ENCODE data around the gene LRP8. TPM values are rescaled to one million over a fixed set of nuclear protein-coding genes. Genes with fewer than 3 reads are reported as not detected.

Gene LRP8
- total and polyA plus RNA-seq, 2 experiments from 2014 or later: 27.8 to 71.1 TPM

- Histone ChIP-seq H3F3A (replicated peaks; ENCODE audit: low read depth) (peaks cover 15% of the 10 kb centered on the region; the same call in 1 of the 2 replicates), H3K36me3 (ENCODE audit: insufficient read depth) (peaks cover 53% of the 10 kb centered on the region), H3K79me2 (replicated peaks; ENCODE audit: insufficient read depth) (no peaks in the 10 kb centered on the region), H3K4me2 (no peak overlapping the region), H4K20me1 (replicated peaks; ENCODE audit: insufficient read depth) (peaks cover 14% of the 10 kb centered on the region), H2AFZ (no peak overlapping the region), H3K27me3 (ENCODE audit: insufficient read depth) (no peaks in the 10 kb centered on the region), H3K4me3 (no peak overlapping the region), H3K9me2 (ENCODE audit: insufficient read depth) (no peaks in the 10 kb centered on the region), H3K27ac (ENCODE audit: low read depth) (no peak overlapping the region), H3K4me1 (ENCODE audit: insufficient read depth) (no peaks in the 10 kb centered on the region)
- TF ChIP-seq STAT1 (IDR thresholded peaks at IDR 0.05; ENCODE audit: unreplicated experiment): no peak
- no peak for TF ChIP-seq ZNF114 (CRISPR knock-in tag; IDR thresholded peaks at IDR 0.05)
- TF ChIP-seq, protein P1, sequence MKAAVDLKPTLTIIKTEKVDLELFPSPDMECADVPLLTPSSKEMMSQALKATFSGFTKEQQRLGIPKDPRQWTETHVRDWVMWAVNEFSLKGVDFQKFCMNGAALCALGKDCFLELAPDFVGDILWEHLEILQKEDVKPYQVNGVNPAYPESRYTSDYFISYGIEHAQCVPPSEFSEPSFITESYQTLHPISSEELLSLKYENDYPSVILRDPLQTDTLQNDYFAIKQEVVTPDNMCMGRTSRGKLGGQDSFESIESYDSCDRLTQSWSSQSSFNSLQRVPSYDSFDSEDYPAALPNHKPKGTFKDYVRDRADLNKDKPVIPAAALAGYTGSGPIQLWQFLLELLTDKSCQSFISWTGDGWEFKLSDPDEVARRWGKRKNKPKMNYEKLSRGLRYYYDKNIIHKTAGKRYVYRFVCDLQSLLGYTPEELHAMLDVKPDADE (IDR thresholded peaks at IDR 0.05): no peak
- TF ChIP-seq, protein P2, sequence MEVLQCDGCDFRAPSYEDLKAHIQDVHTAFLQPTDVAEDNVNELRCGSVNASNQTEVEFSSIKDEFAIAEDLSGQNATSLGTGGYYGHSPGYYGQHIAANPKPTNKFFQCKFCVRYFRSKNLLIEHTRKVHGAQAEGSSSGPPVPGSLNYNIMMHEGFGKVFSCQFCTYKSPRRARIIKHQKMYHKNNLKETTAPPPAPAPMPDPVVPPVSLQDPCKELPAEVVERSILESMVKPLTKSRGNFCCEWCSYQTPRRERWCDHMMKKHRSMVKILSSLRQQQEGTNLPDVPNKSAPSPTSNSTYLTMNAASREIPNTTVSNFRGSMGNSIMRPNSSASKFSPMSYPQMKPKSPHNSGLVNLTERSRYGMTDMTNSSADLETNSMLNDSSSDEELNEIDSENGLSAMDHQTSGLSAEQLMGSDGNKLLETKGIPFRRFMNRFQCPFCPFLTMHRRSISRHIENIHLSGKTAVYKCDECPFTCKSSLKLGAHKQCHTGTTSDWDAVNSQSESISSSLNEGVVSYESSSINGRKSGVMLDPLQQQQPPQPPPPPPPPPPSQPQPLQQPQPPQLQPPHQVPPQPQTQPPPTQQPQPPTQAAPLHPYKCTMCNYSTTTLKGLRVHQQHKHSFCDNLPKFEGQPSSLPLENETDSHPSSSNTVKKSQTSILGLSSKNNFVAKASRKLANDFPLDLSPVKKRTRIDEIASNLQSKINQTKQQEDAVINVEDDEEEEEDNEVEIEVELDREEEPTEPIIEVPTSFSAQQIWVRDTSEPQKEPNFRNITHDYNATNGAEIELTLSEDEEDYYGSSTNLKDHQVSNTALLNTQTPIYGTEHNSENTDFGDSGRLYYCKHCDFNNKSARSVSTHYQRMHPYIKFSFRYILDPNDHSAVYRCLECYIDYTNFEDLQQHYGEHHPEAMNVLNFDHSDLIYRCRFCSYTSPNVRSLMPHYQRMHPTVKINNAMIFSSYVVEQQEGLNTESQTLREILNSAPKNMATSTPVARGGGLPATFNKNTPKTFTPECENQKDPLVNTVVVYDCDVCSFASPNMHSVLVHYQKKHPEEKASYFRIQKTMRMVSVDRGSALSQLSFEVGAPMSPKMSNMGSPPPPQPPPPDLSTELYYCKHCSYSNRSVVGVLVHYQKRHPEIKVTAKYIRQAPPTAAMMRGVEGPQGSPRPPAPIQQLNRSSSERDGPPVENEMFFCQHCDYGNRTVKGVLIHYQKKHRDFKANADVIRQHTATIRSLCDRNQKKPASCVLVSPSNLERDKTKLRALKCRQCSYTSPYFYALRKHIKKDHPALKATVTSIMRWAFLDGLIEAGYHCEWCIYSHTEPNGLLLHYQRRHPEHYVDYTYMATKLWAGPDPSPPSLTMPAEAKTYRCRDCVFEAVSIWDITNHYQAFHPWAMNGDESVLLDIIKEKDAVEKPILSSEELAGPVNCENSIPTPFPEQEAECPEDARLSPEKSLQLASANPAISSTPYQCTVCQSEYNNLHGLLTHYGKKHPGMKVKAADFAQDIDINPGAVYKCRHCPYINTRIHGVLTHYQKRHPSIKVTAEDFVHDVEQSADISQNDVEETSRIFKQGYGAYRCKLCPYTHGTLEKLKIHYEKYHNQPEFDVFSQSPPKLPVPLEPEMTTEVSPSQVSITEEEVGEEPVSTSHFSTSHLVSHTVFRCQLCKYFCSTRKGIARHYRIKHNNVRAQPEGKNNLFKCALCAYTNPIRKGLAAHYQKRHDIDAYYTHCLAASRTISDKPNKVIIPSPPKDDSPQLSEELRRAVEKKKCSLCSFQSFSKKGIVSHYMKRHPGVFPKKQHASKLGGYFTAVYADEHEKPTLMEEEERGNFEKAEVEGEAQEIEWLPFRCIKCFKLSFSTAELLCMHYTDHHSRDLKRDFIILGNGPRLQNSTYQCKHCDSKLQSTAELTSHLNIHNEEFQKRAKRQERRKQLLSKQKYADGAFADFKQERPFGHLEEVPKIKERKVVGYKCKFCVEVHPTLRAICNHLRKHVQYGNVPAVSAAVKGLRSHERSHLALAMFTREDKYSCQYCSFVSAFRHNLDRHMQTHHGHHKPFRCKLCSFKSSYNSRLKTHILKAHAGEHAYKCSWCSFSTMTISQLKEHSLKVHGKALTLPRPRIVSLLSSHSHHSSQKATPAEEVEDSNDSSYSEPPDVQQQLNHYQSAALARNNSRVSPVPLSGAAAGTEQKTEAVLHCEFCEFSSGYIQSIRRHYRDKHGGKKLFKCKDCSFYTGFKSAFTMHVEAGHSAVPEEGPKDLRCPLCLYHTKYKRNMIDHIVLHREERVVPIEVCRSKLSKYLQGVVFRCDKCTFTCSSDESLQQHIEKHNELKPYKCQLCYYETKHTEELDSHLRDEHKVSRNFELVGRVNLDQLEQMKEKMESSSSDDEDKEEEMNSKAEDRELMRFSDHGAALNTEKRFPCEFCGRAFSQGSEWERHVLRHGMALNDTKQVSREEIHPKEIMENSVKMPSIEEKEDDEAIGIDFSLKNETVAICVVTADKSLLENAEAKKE (CRISPR knock-in tag; IDR thresholded peaks at IDR 0.05): no peak
- TF ChIP-seq REST (IDR thresholded peaks at IDR 0.05; ENCODE audit: unreplicated experiment): no peak
- no peak for TF ChIP-seq EZH2phosphoT487 (IDR thresholded peaks at IDR 0.05; ENCODE audit: unreplicated experiment)
- no peak for TF ChIP-seq NANOG (IDR thresholded peaks at IDR 0.05; ENCODE audit: borderline replicate concordance)
- no peak for TF ChIP-seq CREB1 (CRISPR knock-in tag; IDR thresholded peaks at IDR 0.05; ENCODE audit: low read depth)
- TF ChIP-seq EZH2 (IDR thresholded peaks at IDR 0.05; ENCODE audit: low read depth, unreplicated experiment): no peak
- no peak for TF ChIP-seq ZNF331 (CRISPR knock-in tag; IDR thresholded peaks at IDR 0.05; ENCODE audit: low read depth)
- no peak for TF ChIP-seq JUNB (IDR thresholded peaks at IDR 0.05; ENCODE audit: unreplicated experiment)
- TF ChIP-seq, protein P3, sequence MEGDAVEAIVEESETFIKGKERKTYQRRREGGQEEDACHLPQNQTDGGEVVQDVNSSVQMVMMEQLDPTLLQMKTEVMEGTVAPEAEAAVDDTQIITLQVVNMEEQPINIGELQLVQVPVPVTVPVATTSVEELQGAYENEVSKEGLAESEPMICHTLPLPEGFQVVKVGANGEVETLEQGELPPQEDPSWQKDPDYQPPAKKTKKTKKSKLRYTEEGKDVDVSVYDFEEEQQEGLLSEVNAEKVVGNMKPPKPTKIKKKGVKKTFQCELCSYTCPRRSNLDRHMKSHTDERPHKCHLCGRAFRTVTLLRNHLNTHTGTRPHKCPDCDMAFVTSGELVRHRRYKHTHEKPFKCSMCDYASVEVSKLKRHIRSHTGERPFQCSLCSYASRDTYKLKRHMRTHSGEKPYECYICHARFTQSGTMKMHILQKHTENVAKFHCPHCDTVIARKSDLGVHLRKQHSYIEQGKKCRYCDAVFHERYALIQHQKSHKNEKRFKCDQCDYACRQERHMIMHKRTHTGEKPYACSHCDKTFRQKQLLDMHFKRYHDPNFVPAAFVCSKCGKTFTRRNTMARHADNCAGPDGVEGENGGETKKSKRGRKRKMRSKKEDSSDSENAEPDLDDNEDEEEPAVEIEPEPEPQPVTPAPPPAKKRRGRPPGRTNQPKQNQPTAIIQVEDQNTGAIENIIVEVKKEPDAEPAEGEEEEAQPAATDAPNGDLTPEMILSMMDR (conservative IDR thresholded peaks at IDR 0.05; ENCODE audit: low read depth in 2 of 2): no peak
- TF ChIP-seq POLR2AphosphoS5 (IDR thresholded peaks at IDR 0.05; ENCODE audit: low read depth): no peak
- no peaks in the 10 kb centered on the region for H3K9me3 Mint-ChIP-seq
- no peak for ATAC-seq
- H3K27me3 Mint-ChIP-seq (ENCODE audit: insufficient read depth, low read depth, poor library complexity): peaks cover 6% of the 10 kb centered on the region
- peaks cover 59% of the 10 kb centered on the region for H3K36me3 Mint-ChIP-seq (ENCODE audit: low read depth)
- no peaks in the 10 kb centered on the region; the same call in 2 of the 3 replicates for H3K4me1 Mint-ChIP-seq
- no peak for DNase-seq (ENCODE audit: low spot score)
- H3K4me3 Mint-ChIP-seq: no peak overlapping the region
- no peak overlapping the region for H3K27ac Mint-ChIP-seq
Observed at GRCh38 chr1:53246261-53247134, 81.4 kb downstream of the LRP8 start.
